Trophoblast cell (in vitro differentiated cells and primary cell): ENCODE measurements around the gene CGREF1.

ENCODE experiments used
- DNase-seq, 2 donors: peaks; one replicate each; pipeline ENCODE4 v3.0.0-alpha.2; 2016
- H2AFZ ChIP-seq: 2 replicates; pipeline ENCODE4 v1.6.1; 2013; ENCODE audit warnings: low read length, moderate library complexity, mild to moderate bottlenecking; ENCODE audit not compliant: insufficient read depth, poor library complexity
- H2AK5ac ChIP-seq: 2 replicates; pipeline ENCODE4 v1.6.1; 2013; ENCODE audit warnings: mild to moderate bottlenecking, low read length
- H2BK120ac ChIP-seq: 2 replicates; pipeline ENCODE4 v1.6.1; 2013; ENCODE audit warnings: low read length, mild to moderate bottlenecking, moderate library complexity; ENCODE audit not compliant: insufficient read depth, poor library complexity
- H2BK12ac ChIP-seq: 2 replicates; pipeline ENCODE4 v1.6.1; 2013; ENCODE audit warnings: mild to moderate bottlenecking, low read length, moderate library complexity
- H2BK5ac ChIP-seq: 2 replicates; pipeline ENCODE4 v1.6.1; 2013; ENCODE audit warnings: low read length, low read depth, moderate library complexity, mild to moderate bottlenecking; ENCODE audit not compliant: poor library complexity
- H3K14ac ChIP-seq: 2 replicates; pipeline ENCODE4 v1.6.1; 2013; ENCODE audit warnings: mild to moderate bottlenecking, low read length
- H3K18ac ChIP-seq: 2 replicates; pipeline ENCODE4 v1.6.1; 2013; ENCODE audit warnings: mild to moderate bottlenecking, low read length
- H3K23ac ChIP-seq: 2 replicates; pipeline ENCODE4 v1.6.1; 2013; ENCODE audit warnings: low read length
- H3K27ac ChIP-seq: 2 replicates; pipeline ENCODE4 v1.5.1; 2013; ENCODE audit warnings: low read depth, mild to moderate bottlenecking, inconsistent platforms, low read length, moderate library complexity
- H3K27me3 ChIP-seq: 2 replicates; pipeline ENCODE4 v1.6.1; 2013; ENCODE audit warnings: inconsistent platforms, mild to moderate bottlenecking, low read length, moderate library complexity; ENCODE audit not compliant: insufficient read depth
- H3K36me3 ChIP-seq, 2 experiments: 1 replicate in 1 of 2; 2 replicates in 1 of 2; pipeline ENCODE4 v1.6.1; 2013; ENCODE audit warnings: low read length in 2 of 2, mild to moderate bottlenecking in 2 of 2, moderate library complexity in 1 of 2; ENCODE audit not compliant: insufficient read depth in 2 of 2, control insufficient read depth in 1 of 2
- H3K4ac ChIP-seq: 2 replicates; pipeline ENCODE4 v1.6.1; 2013; ENCODE audit warnings: low read depth, mild to moderate bottlenecking, low read length, moderate library complexity
- H3K4me1 ChIP-seq, 2 experiments: 1 replicate in 1 of 2; 2 replicates in 1 of 2; pipeline ENCODE4 v1.6.1; 2013; ENCODE audit warnings: low read length in 2 of 2, mild to moderate bottlenecking in 2 of 2, moderate library complexity in 1 of 2; ENCODE audit not compliant: insufficient read depth in 2 of 2, control insufficient read depth in 1 of 2
- H3K4me2 ChIP-seq: 2 replicates; pipeline ENCODE4 v1.6.1; 2013; ENCODE audit warnings: inconsistent platforms, mild to moderate bottlenecking, low read length, moderate library complexity
- H3K4me3 ChIP-seq: 2 replicates; pipeline ENCODE4 v1.5.1; 2013; ENCODE audit warnings: mild to moderate bottlenecking, low read depth, low read length, inconsistent platforms
- H3K79me1 ChIP-seq: one replicate; pipeline ENCODE4 v1.6.1; 2013; ENCODE audit warnings: low read length
- H3K79me2 ChIP-seq: 2 replicates; pipeline ENCODE4 v1.6.1; 2013; ENCODE audit warnings: low read length, mild to moderate bottlenecking; ENCODE audit not compliant: control insufficient read depth, insufficient read depth, poor library complexity
- H3K9ac ChIP-seq: 2 replicates; pipeline ENCODE4 v1.6.1; 2013; ENCODE audit warnings: mild to moderate bottlenecking, low read length
- H3K9me3 ChIP-seq: 2 replicates; pipeline ENCODE4 v1.6.1; 2013; ENCODE audit warnings: low read depth, mild to moderate bottlenecking, control low read depth, inconsistent platforms, low read length; ENCODE audit not compliant: insufficient read depth
- H4K12ac ChIP-seq: 2 replicates; pipeline ENCODE4 v1.6.1; 2013; ENCODE audit warnings: low read depth, mild to moderate bottlenecking, low read length, moderate library complexity
- H4K8ac ChIP-seq: 2 replicates; pipeline ENCODE4 v1.6.1; 2013; ENCODE audit warnings: low read depth, mild to moderate bottlenecking, low read length, moderate library complexity
- H4K91ac ChIP-seq: one replicate; pipeline ENCODE4 v1.6.1; 2013; ENCODE audit warnings: low read depth, mild to moderate bottlenecking, low read length, moderate library complexity
- WGBS: extraction: QIAGEN DNeasy Blood & Tissue Kit; methylation state at CpG from one replicate; pipeline ENCODE4 v1.1.7; 2013; ENCODE audit warnings: missing lambda C conversion rate; ENCODE audit not compliant: insufficient read length, insufficient coverage; ENCODE audit errors: extremely low coverage; 5-methylcytosine and 5-hydroxymethylcytosine counted together

The CGREF1 gene

GRCh38 chr2:27149570-27150405 is 30.9 kb upstream of the CGREF1 start:
- Histone ChIP-seq H3K4me2 (no peak overlapping the region), H3K79me2 (no peaks in the 10 kb centered on the region), H3K18ac (no peak overlapping the region), H3K27ac (no peak overlapping the region), H2AFZ (no peak overlapping the region), H2BK120ac (no peak overlapping the region), H3K4ac (no peak overlapping the region), H4K12ac (no peak overlapping the region), H2BK5ac (no peak overlapping the region), H4K91ac (no peak overlapping the region), H3K14ac (no peak overlapping the region), H3K27me3 (no peaks in the 10 kb centered on the region), H3K36me3 (no peaks in the 10 kb centered on the region), H4K8ac (no peak overlapping the region), H3K4me1 (peaks cover 0 to 4% of the 10 kb centered on the region in 2 experiments), H3K23ac (no peak overlapping the region), H3K9ac (no peak overlapping the region), H3K9me3 (no peaks in the 10 kb centered on the region), H3K4me3 (no peak overlapping the region), H2BK12ac (no peak overlapping the region), H3K79me1 (no peaks in the 10 kb centered on the region), H2AK5ac (no peak overlapping the region)
- no CpG with 5 or more reads among the region's 29 CpGs for WGBS
- DNase-seq = no peak

GRCh38 chr2:27148801-27149439 is 30.0 kb upstream of the CGREF1 start, which contains the start of gene TCF23:
Gene TCF23, plus strand, starts transcription at chr2:27149004. Its CDS starts 130 bp downstream, at chr2:27149134.
- no peaks in the 10 kb centered on the region for H3K79me2 ChIP-seq
- H3K9me3 ChIP-seq = no peaks in the 10 kb centered on the region
- H3K4me1 ChIP-seq = peaks cover 0 to 4% of the 10 kb centered on the region in 2 experiments
- H4K12ac ChIP-seq = no peak within 1 kb of the TSS
- no peak within 1 kb of the TSS for H3K27ac ChIP-seq
- no peak within 1 kb of the TSS for H3K23ac ChIP-seq
- WGBS = no CpG with 5 or more reads among the region's 12 CpGs
- no peak within 1 kb of the TSS for H3K9ac ChIP-seq
- H3K14ac ChIP-seq = no peak within 1 kb of the TSS
- no peaks in the 10 kb centered on the region for H3K36me3 ChIP-seq
- no peak within 1 kb of the TSS for H2AK5ac ChIP-seq
- DNase-seq = no peak
- H4K91ac ChIP-seq = no peak within 1 kb of the TSS
- H3K18ac ChIP-seq = no peak within 1 kb of the TSS
- H2AFZ ChIP-seq = no peak within 1 kb of the TSS
- no peak within 1 kb of the TSS for H3K4me2 ChIP-seq
- H3K4me3 ChIP-seq = no peak within 1 kb of the TSS
- H3K27me3 ChIP-seq = no peaks in the 10 kb centered on the region
- H2BK120ac ChIP-seq = no peak within 1 kb of the TSS
- no peaks in the 10 kb centered on the region for H3K79me1 ChIP-seq
- H3K4ac ChIP-seq = no peak within 1 kb of the TSS
- no peak within 1 kb of the TSS for H4K8ac ChIP-seq
- no peak within 1 kb of the TSS for H2BK5ac ChIP-seq
- H2BK12ac ChIP-seq = no peak within 1 kb of the TSS

DNA sequence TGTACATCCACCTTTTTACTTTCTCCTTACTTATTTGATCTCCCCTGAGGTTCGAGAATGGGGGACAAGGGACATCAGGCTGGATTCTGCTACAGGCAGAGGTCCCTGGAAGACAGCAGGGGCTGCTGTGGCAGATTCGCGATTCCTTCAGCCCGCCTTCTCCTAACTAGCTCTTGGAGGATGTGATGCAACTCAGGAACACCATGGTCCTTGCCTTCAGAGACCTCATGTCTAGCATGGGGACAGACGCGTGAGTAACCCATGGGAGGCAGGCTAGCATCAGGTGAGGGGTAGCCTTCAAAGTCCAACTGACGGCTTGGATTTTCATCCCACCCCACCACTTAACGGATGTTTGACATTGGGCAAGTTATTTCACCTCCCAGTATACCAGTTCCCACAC is 29.0 kb upstream of the CGREF1 start:
- no peak overlapping the region for H4K8ac ChIP-seq
- H2AK5ac ChIP-seq = no peak overlapping the region
- H3K4me3 ChIP-seq = no peak overlapping the region
- no peak overlapping the region for H3K27ac ChIP-seq
- no peak overlapping the region for H3K4me2 ChIP-seq
- no peak overlapping the region for H3K4ac ChIP-seq
- no peak overlapping the region for H3K9ac ChIP-seq
- no peak overlapping the region for H2BK5ac ChIP-seq
- H4K12ac ChIP-seq = no peak overlapping the region
- no peak for DNase-seq
- H3K79me2 ChIP-seq = no peaks in the 10 kb centered on the region
- H2BK120ac ChIP-seq = no peak overlapping the region
- no peak overlapping the region for H2AFZ ChIP-seq
- H3K18ac ChIP-seq = no peak overlapping the region
- no peaks in the 10 kb centered on the region for H3K36me3 ChIP-seq
- no peak overlapping the region for H4K91ac ChIP-seq
- no CpG with 5 or more reads among the region's 8 CpGs for WGBS
- no peaks in the 10 kb centered on the region for H3K9me3 ChIP-seq
- H3K79me1 ChIP-seq = no peaks in the 10 kb centered on the region
- H3K4me1 ChIP-seq = peaks cover 0 to 4% of the 10 kb centered on the region in 2 experiments
- no peak overlapping the region for H2BK12ac ChIP-seq
- H3K14ac ChIP-seq = no peak overlapping the region
- no peaks in the 10 kb centered on the region for H3K27me3 ChIP-seq
- H3K23ac ChIP-seq = no peak overlapping the region

DNA sequence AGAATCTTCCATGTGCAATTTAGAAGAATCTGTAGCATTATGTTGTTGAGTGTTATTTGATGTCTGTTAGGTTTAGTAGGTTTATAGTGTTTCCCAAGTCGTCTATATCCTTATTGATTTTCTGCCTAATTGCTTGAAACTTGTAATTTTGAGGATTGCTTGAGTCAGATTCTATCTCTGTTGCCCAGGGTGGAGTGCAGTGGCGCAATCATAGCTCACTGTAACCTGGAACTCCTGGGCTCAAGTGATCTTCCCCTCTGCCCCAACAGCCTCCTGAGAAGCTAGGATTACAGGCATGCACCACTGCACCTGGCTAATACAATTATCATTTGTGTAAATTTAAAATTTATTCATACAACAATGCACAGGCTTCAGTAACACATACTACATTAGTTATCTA is 26.8 kb upstream of the CGREF1 start:
- no peak overlapping the region for H4K12ac ChIP-seq
- no peak overlapping the region for H2BK120ac ChIP-seq
- WGBS = no CpG with 5 or more reads among the region's 2 CpGs
- no peak overlapping the region for H4K8ac ChIP-seq
- H2BK5ac ChIP-seq = no peak overlapping the region
- H3K4me2 ChIP-seq = no peak overlapping the region
- no peak overlapping the region for H3K4me3 ChIP-seq
- no peaks in the 10 kb centered on the region for H3K79me1 ChIP-seq
- H3K9me3 ChIP-seq = no peaks in the 10 kb centered on the region
- no peak overlapping the region for H3K9ac ChIP-seq
- H3K4ac ChIP-seq = no peak overlapping the region
- DNase-seq = no peak
- no peaks in the 10 kb centered on the region for H3K79me2 ChIP-seq
- no peaks in the 10 kb centered on the region for H3K36me3 ChIP-seq
- H3K27ac ChIP-seq = no peak overlapping the region
- no peak overlapping the region for H3K18ac ChIP-seq
- no peak overlapping the region for H2BK12ac ChIP-seq
- H3K14ac ChIP-seq = no peak overlapping the region
- no peak overlapping the region for H2AFZ ChIP-seq
- H3K4me1 ChIP-seq = no peaks in the 10 kb centered on the region
- H2AK5ac ChIP-seq = no peak overlapping the region
- no peak overlapping the region for H4K91ac ChIP-seq
- no peak overlapping the region for H3K23ac ChIP-seq
- no peaks in the 10 kb centered on the region for H3K27me3 ChIP-seq
